NCI-H2171 treated with DMSO at 0.1 percent for 48 hours (cell line): ENCODE results near the gene NOS2.
"Not testable (repeated sequence)": the region's sequence is repeated elsewhere in the genome, so short reads cannot be mapped to it uniquely, and the experiment has no call there.

Experiments used
- DNase-seq: peaks from one replicate; lab custom pipeline; 2025; lab: John Stamatoyannopoulos, UW

The NOS2 gene

GRCh38 chr17:27800522-27800921 is at the start of gene NOS2:
Gene NOS2 (minus strand): TSS chr17:27800529. CDS start chr17:27798809, 1,720 bp downstream.
- DNase-seq = no peak

- DNase-seq = no peak
Measured at GRCh38 chr17:27849474-27850185, 49.3 kb upstream of the NOS2 start.

- DNase-seq = peak; percentile 90
Measured at GRCh38 chr17:27848931-27849330, 48.6 kb upstream of the NOS2 start.

DNA sequence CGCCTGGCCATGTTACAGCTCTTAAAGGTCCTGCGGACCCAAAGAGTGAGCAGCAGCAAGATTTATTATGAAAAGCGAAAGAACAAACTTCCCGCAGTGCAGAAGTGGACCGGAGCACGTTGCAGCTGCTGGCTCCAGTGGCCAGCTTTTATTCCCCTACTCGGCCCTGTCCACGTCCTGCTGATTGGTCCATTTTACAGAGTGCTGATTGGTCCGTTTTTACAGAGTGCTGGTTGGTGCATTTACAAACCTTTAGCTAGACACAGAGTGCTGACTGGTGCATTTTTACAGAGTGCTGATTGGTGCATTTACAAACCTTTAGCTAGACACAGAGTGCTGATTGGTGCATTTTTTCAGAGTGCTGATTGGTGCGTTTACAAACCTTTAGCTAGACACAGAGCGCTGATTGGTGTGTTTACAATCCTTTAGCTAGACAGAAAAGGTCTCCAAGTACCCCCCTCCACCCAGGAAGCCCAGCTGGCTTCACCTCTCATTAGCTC is 46.5 kb upstream of the NOS2 start:
- DNase-seq = not testable (repeated sequence)

DNA sequence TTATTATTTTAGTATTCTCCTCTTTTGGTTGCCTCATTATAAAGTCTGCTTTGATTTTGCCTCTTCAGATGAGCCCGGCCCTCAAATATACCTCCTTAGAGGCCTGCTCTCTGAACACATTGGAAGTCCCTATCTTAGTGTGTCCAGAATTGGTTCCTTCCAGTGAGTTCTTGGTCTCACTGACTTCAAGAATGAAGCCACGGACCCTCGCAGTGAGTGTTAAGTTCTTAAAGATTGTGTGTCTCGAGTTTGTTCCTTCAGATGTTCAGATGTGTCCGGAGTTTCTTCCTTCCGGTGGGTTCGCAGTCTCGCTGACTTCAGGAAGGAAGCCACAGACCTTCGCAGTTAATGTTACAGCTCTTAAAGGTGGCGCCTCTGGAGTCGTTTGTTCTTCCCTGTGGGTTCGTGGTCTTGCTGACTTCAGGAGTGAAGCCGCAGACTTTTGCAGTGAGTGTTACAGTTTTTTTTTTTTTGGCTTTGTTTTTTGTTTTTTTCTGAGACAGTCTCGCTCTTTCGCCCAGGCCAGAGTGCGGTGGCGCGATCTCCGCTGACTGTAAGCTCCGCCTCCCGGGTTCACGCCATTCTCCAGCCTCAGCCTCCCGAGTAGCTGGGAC is 45.8 kb upstream of the NOS2 start:
- DNase-seq = no peak

DNA sequence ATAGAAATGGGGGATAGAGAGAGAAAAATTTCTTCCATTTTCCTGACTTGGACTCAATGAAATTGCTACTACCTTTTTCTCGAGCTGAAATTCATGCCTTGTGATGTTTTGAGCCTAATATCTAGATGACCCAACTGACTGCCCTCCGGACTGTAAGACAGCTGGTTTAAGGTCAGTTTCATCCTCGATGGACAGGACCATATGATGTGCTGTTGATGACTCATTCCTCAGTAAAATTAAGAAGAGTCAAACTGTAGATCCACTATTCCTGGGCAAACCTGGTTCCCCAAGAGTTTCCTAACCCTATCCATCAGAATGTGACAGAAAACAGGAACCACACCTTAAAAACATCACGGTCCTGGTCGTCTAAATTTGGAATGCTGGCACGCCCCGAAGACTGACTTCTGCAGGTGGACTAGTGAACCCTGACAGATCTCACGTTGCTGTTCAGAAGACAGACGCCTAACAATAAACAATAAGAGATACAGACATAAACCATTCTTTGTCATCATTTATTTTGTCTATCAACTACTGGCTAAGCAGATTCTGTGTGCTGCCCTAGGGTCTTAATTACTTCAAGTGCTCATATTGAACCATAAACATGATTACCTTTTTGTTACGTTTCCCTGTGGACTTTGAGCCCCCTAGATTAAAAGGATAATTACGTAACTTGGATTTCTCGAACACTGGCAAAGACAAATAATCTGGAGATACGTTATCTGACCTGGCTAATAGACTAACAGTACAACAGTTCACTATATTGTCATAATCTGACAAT is 45.1 kb upstream of the NOS2 start:
- no peak for DNase-seq

GRCh38 chr17:27840688-27841087 is 40.4 kb upstream of the NOS2 start:
- DNase-seq = no peak

DNA sequence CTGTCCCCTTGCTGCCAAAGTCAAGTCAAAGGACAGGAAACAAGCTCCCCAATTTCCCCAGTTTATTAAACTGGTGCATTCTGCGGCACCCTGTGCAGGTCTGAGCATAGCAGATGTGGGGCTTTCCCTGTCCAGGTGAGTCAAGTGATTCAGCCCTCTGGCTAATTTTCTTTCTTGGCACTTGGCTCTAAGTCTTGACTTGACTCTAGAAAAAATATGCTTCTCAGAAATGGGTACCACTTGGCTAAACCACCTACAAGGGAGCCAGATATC is 40.0 kb upstream of the NOS2 start:
- not testable (repeated sequence) for DNase-seq

DNA sequence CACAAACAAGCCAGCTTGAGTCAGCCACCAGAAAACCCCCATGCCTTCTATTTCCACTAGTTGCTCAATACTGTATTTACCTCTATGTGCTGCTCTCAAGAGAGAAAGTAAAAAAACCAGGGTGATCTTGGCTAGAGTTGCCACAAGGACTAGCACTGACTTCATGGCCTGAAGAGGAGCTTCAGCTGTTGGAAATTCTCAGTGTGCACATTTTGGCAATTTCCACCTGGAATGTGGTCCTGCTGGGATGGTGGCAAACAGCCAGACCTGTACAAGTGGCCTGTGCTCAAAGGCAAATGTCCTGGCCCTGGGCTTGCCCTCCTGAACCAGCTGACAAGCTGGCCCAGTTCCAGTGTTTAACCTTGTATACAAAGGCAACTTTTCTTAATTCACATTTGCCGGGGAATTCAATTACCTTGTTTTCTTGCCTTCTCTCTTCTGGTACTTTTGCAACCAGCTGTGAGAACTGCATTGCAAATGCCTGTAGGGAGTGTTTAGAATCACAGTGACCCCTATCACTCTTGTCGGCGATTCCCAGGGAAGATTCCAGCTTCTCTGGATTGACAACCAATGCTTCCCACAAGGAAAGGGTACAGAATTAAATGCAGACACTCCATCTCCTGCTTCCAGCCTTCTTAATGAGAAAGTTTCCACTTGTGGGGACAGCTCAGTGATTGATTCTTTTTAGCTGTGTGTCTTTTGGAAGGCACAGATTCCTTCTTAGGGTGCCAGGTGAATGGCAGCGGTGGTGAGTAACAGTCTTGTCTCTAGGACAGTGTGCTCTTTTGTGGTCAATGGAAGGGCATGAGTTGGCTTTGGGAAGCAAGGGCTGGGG is 39.5 kb upstream of the NOS2 start:
- not testable (repeated sequence) for DNase-seq

DNA sequence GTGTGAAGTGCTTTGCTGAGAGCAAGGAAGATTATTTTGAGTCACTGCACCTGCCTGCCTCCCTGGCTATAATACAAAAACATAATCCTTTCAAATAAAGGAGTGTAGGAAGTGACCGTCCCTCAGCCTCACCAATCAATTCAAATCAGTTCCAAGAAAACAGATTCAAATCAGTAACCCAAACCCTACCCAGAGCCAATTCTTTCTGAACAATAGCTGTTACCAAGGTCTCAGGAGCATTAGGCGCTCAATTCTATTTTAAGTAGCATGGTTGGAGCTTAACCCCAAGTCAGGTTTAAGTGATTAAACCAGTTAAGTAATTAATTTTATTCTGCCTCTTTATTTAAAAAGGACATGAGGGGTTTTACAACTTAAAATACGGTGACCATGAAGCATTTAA is 38.3 kb upstream of the NOS2 start:
- not testable (repeated sequence) for DNase-seq

DNA sequence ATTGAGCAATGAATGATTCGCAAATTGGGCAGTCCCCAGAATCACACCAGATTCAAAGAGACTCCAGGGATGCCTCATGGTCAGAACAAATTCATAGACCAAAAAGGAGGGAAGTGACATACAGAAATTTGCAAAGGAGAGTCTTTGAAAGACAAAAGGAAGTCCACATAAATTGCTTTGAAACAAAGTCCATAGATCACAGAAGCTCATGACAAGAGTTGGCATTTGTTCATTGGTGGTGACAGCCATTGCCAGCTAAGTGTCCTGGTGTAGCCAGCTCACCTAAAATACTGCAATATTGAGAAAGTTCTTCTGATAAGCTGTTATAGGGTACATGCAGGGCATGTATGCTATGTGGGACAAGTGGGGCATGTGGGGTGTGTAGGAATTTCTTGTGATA is 37.4 kb upstream of the NOS2 start:
- DNase-seq = not testable (repeated sequence)

GRCh38 chr17:27836651-27837050 is 36.3 kb upstream of the NOS2 start:
- DNase-seq = no peak

- DNase-seq = no peak
Measured at GRCh38 chr17:27834571-27834970, 34.2 kb upstream of the NOS2 start.

DNA sequence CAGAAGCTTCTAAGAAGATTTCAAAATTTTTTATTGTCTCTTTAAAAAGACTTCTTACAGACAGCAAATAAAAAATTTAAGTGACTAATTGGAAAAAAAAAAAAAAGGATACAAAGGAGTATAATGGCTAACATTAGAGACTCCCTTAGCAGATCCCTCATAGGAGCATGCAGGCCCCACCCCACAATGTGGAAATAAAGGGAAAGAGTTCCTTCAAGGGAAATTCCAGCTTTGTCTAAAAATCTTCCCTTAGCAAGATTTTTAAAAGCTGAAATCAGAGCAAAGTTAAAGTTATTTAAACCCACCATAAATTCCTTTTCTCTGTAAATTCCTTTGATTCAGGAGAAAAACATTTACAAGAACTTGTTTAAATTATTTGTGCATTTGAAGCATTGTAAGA is 32.5 kb upstream of the NOS2 start:
- DNase-seq = no peak

DNA sequence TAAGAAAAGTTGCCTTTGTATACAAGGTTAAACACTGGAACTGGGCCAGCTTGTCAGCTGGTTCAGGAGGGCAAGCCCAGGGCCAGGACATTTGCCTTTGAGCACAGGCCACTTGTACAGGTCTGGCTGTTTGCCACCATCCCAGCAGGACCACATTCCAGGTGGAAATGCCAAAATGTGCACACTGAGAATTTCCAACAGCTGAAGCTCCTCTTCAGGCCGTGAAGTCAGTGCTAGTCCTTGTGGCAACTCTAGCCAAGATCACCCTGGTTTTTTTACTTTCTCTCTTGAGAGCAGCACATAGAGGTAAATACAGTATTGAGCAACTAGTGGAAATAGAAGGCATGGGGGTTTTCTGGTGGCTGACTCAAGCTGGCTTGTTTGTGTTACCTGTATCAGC is 29.6 kb upstream of the NOS2 start:
- DNase-seq = not testable (repeated sequence)

DNA sequence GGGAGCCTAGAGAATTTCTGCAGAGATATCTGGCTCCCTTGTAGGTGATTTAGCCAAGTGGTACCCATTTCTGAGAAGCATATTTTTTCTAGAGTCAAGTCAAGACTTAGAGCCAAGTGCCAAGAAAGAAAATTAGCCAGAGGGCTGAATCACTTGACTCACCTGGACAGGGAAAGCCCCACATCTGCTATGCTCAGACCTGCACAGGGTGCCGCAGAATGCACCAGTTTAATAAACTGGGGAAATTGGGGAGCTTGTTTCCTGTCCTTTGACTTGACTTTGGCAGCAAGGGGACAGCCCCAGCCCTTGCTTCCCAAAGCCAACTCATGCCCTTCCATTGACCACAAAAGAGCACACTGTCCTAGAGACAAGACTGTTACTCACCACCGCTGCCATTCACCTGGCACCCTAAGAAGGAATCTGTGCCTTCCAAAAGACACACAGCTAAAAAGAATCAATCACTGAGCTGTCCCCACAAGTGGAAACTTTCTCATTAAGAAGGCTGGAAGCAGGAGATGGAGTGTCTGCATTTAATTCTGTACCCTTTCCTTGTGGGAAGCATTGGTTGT is 28.9 kb upstream of the NOS2 start:
- DNase-seq = not testable (repeated sequence)

DNA sequence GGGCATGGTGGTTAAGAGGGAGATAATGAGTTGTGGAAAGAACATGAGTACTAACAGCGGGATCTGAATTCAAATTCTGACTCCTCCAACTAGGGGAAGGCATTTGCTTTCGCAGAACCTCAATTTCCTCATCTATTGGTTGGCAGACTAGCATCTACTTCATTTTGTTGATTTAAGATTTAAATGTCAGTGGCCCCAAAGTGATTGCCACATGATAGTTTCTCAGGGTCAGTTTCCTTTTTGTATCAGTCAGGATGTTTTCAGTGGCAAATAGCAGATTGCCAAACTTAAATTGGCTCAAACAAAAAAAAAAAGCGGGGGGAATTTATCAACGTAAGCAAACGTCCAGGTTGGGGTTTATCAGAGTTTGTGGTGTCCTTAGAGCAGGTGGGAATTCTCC is 25.1 kb upstream of the NOS2 start:
- no peak for DNase-seq

DNA sequence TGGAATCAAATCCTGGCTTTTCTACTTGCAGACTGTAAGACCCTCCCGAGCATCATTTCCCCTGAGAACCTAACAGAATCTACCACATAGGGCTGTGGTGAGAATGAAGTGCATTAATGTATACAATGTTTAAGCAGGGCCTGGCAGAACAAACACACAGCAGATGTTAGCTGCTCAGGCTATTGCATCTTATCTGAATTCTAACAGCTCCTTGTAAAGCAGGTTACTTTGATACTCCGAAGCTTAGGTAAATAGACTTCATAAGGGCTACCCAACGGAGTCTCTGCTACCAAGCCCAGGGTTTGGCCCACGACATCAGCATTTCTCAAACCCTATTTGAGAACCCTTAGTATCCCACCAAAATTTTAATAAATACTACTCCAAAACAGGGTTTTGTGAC is 24.4 kb upstream of the NOS2 start:
- peak; percentile 67 for DNase-seq

DNA sequence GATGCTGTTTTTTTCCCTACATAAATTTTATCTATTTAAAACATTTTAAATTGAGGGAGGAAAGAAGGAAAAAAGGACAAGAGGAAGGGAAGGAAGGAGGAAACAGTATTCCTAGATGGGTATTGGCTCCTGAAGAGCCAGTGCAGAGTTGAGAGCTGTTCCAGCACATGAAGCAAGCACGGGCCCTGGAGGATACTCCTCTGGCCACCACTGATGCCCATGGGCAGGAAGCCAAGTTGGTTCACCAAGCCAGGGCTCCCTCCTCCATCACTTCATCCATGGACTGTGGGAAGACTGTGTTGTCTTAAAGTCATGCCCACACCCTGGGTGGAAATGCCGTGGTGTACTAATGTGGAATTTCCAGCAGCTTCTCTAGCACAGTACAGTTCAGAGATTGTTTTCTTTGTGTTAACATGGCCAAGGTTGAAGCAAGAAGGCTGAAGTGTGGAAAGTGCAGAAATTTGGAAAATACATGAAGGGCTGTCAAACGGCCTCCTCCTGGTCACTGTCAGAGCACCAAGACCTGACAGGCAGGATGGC is 23.9 kb upstream of the NOS2 start:
- no peak for DNase-seq

- not testable (repeated sequence) for DNase-seq
Measured at GRCh38 chr17:27822108-27822507, 21.8 kb upstream of the NOS2 start.

- DNase-seq = no peak
Measured at GRCh38 chr17:27821318-27821717, 21.0 kb upstream of the NOS2 start.

DNA sequence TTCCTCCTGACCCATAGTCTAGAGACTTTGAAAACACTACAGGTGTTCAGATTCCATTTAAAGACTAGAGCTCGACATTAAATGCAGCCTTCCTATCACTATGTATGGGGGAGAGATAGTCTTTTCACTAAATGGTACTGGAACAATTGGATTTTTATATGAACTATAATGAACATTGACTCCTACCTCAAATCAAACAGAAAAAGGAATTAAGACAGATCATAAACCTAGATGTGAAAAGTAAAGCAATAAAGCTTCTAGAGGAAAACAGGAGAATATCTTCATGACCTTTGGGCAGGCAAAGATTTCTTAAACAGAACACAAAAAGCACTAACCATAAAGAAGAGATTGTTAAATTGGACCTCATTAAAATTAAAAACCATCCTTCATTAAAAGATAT is 18.8 kb upstream of the NOS2 start:
- DNase-seq = no peak
